ENCODE results near the gene MMP27. TPM values are rescaled to one million over a fixed set of nuclear protein-coding genes. Genes with fewer than 3 reads are reported as not detected.

Gene MMP27
- total RNA-seq, 1 donor from 2014 or later = not detected

- TF ChIP-seq, protein P1, sequence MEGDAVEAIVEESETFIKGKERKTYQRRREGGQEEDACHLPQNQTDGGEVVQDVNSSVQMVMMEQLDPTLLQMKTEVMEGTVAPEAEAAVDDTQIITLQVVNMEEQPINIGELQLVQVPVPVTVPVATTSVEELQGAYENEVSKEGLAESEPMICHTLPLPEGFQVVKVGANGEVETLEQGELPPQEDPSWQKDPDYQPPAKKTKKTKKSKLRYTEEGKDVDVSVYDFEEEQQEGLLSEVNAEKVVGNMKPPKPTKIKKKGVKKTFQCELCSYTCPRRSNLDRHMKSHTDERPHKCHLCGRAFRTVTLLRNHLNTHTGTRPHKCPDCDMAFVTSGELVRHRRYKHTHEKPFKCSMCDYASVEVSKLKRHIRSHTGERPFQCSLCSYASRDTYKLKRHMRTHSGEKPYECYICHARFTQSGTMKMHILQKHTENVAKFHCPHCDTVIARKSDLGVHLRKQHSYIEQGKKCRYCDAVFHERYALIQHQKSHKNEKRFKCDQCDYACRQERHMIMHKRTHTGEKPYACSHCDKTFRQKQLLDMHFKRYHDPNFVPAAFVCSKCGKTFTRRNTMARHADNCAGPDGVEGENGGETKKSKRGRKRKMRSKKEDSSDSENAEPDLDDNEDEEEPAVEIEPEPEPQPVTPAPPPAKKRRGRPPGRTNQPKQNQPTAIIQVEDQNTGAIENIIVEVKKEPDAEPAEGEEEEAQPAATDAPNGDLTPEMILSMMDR (conservative IDR thresholded peaks at IDR 0.05; ENCODE audit: low read depth, low read length) = no peak
- H3K4me3 ChIP-seq (ENCODE audit: low read depth, low read length) = no peak overlapping the region
- no peak for DNase-seq (ENCODE audit: low read depth)
These were observed 10.4 kb downstream of the MMP27 start for GRCh38 chr11:102695201-102695600.

- no peak for DNase-seq (ENCODE audit: low read depth)
- no peak overlapping the region for H3K4me3 ChIP-seq (ENCODE audit: low read depth, low read length)
- TF ChIP-seq, protein P1 (conservative IDR thresholded peaks at IDR 0.05; ENCODE audit: low read depth, low read length) = no peak
These were observed 19.8 kb downstream of the MMP27 start for GRCh38 chr11:102685754-102686153.

GRCh38 chr11:102685338-102685737, 20.2 kb downstream of the MMP27 start:
- DNase-seq (ENCODE audit: low read depth) = no peak
- TF ChIP-seq, protein P1 (conservative IDR thresholded peaks at IDR 0.05; ENCODE audit: low read depth, low read length) = no peak
- no peak overlapping the region for H3K4me3 ChIP-seq (ENCODE audit: low read depth, low read length)

- DNase-seq (ENCODE audit: low read depth) = no peak
- H3K4me3 ChIP-seq (ENCODE audit: low read depth, low read length) = no peak overlapping the region
- TF ChIP-seq, protein P1 (conservative IDR thresholded peaks at IDR 0.05; ENCODE audit: low read depth, low read length) = peak; percentile 24
These were observed 22.3 kb downstream of the MMP27 start for GRCh38 chr11:102683277-102683676.

GRCh38 chr11:102680945-102681344, 24.6 kb downstream of the MMP27 start:
- no peak overlapping the region for H3K4me3 ChIP-seq (ENCODE audit: low read depth, low read length)
- TF ChIP-seq, protein P1 (conservative IDR thresholded peaks at IDR 0.05; ENCODE audit: low read depth, low read length) = no peak
- no peak for DNase-seq (ENCODE audit: low read depth)

DNA sequence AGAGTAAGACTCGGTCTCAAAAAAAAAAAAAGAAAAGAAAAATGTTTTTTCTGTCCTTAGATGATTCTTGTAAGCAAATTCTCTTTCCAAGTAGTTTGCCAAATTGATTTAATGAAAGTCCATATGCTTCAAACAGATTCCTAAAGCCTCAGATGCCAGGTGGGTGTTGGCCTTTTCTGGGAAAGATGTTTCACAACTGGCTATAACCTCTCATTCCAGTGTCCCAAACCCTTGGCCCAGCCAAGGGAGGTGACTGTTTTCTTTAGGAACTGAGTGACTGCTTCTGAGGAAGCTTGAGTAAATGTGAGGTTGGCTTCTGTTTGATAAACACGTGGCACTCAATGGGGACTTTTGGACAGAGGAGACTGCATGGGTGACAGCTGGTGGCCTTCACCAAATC, 27.5 kb downstream of the MMP27 start:
- TF ChIP-seq, protein P1 (conservative IDR thresholded peaks at IDR 0.05; ENCODE audit: low read depth, low read length) = no peak
- H3K4me3 ChIP-seq (ENCODE audit: low read depth, low read length) = no peak overlapping the region
- no peak for DNase-seq (ENCODE audit: low read depth)

DNA sequence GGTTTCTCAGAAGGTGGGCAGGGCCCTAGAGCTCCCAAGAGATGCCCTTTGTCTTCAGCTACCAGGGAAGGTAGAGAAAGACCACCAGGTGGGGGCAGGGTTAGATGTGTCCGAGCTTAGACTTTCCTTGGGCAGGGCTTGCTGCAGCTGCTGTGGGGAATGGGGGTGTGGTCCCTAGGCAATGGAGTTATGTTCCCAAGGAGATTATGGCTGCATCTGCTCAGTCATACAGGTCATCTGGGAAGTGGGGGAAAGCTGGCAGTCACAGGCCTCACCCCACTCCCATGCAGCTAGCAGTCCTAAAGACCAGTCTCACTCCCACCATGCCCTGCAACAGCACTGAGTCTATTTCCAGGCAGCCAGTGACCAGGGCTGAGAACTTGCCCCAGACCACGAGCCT, 29.5 kb downstream of the MMP27 start:
- TF ChIP-seq, protein P1 (conservative IDR thresholded peaks at IDR 0.05; ENCODE audit: low read depth, low read length) = no peak
- DNase-seq (ENCODE audit: low read depth) = no peak
- H3K4me3 ChIP-seq (ENCODE audit: low read depth, low read length) = no peak overlapping the region

All from epithelial cell of proximal tubule (primary cell).